Fibroblast of mammary gland (primary cell): ENCODE measurements around the gene COQ10B.
A peak's percentile ranks its signal among the peaks of the same experiment; 100 is the strongest.

Source experiments
- DNase-seq: peaks from one replicate; pipeline ENCODE4 v3.0.0-alpha.2; 2010; ENCODE audit warnings: low read depth
- H3K4me3 ChIP-seq: 2 replicates; pipeline ENCODE4 v1.5.1; 2011; ENCODE audit warnings: low read depth, mild to moderate bottlenecking, low read length, moderate library complexity; ENCODE audit not compliant: control insufficient read depth
- CTCF ChIP-seq: conservative IDR thresholded peaks from 2 replicates; pipeline ENCODE4 v1.5.1; 2011; ENCODE audit warnings: low read depth, low read length, inconsistent platforms; ENCODE audit not compliant: control insufficient read depth, insufficient read depth

Gene COQ10B

GRCh38 chr2:197453123-197453913 lies at the start of gene COQ10B:
COQ10B (plus strand) TSS chr2:197453552; CDS start chr2:197453561, 9 bp downstream.
- DNase-seq = peak; percentile 99
- peak within 1 kb of the TSS; percentile 99 for H3K4me3 ChIP-seq

GRCh38 chr2:197405582-197405981 lies 47.8 kb upstream of the COQ10B start:
- no peak for TF ChIP-seq CTCF
- H3K4me3 ChIP-seq = no peak overlapping the region
- no peak for DNase-seq

More at GRCh38 chr2:197453123-197453913, at the start of gene COQ10B:
- no peak for TF ChIP-seq CTCF

GRCh38 chr2:197414039-197414438 lies 39.3 kb upstream of the COQ10B start:
- no peak overlapping the region for H3K4me3 ChIP-seq
- DNase-seq = no peak
- TF ChIP-seq CTCF = no peak

- no peak for TF ChIP-seq CTCF
- H3K4me3 ChIP-seq = no peak overlapping the region
- DNase-seq = no peak
Observed at GRCh38 chr2:197414515-197414914, 38.8 kb upstream of the COQ10B start.

GRCh38 chr2:197416268-197416667 lies 37.1 kb upstream of the COQ10B start:
- no peak overlapping the region for H3K4me3 ChIP-seq
- DNase-seq = no peak
- TF ChIP-seq CTCF = no peak

GRCh38 chr2:197419438-197419837 lies 33.9 kb upstream of the COQ10B start:
- no peak overlapping the region for H3K4me3 ChIP-seq
- TF ChIP-seq CTCF = no peak
- no peak for DNase-seq

- no peak overlapping the region for H3K4me3 ChIP-seq
- no peak for DNase-seq
- no peak for TF ChIP-seq CTCF
Observed at GRCh38 chr2:197423307-197423706, 30.0 kb upstream of the COQ10B start.
